Liver (tissue), 9 donors: Measurements from ENCODE around the gene SARM1. TPM values are rescaled to one million over a fixed set of nuclear protein-coding genes. Genes with fewer than 3 reads are reported as not detected.

Experiments
- DNase-seq: peaks from one replicate; pipeline ENCODE4 v3.0.0-alpha.2; 2017; ENCODE audit warnings: low spot score
- H3K27ac ChIP-seq, 2 donors: one replicate each; pipeline ENCODE4 v1.7.0; 2013; ENCODE audit warnings: inconsistent platforms in 2 of 2, low read length in 2 of 2, control low read depth in 1 of 2, low read depth in 1 of 2, mild to moderate bottlenecking in 1 of 2
- H3K27me3 ChIP-seq, 4 donors: one replicate each; pipeline versions ENCODE4 v1.6.1 to v1.7.0; 2013; ENCODE audit warnings: low read length in 3 of 4, inconsistent platforms in 1 of 4, mild to moderate bottlenecking in 1 of 4, moderate library complexity in 1 of 4; ENCODE audit not compliant: control insufficient read depth in 4 of 4, insufficient read depth in 4 of 4
- H3K36me3 ChIP-seq, 4 donors: one replicate each; pipeline versions ENCODE4 v1.6.1 to v1.7.0; 2013; ENCODE audit warnings: low read length in 3 of 4, mild to moderate bottlenecking in 3 of 4, low read depth in 1 of 4, moderate library complexity in 1 of 4; ENCODE audit not compliant: control insufficient read depth in 4 of 4, insufficient read depth in 3 of 4
- H3K4me1 ChIP-seq, 4 donors: one replicate each; pipeline versions ENCODE4 v1.6.1 to v1.7.0; 2013; ENCODE audit warnings: low read length in 3 of 4, mild to moderate bottlenecking in 3 of 4, moderate library complexity in 1 of 4; ENCODE audit not compliant: control insufficient read depth in 4 of 4, insufficient read depth in 4 of 4
- H3K4me3 ChIP-seq, 3 donors: one replicate each; pipeline versions ENCODE4 v1.6.1 to v1.7.0; 2013; ENCODE audit warnings: low read length in 3 of 3, control low read depth in 1 of 3, low read depth in 1 of 3, mild to moderate bottlenecking in 1 of 3
- H3K9ac ChIP-seq, 2 donors: one replicate each; pipeline ENCODE4 v1.7.0; 2013; ENCODE audit warnings: low read length in 2 of 2, mild to moderate bottlenecking in 2 of 2, moderate library complexity in 2 of 2, control low read depth in 1 of 2, low read depth in 1 of 2
- H3K9me3 ChIP-seq, 4 donors: one replicate each; pipeline versions ENCODE4 v1.6.1 to v1.7.0; 2013; ENCODE audit warnings: low read length in 3 of 4; ENCODE audit not compliant: control insufficient read depth in 4 of 4
- ATF3 ChIP-seq: IDR thresholded peaks from 2 replicates; pipeline ENCODE4 v1.6.1; 2016; ENCODE audit warnings: antibody characterized with exemption
- CTCF ChIP-seq: fragments of 150-350 bp; IDR thresholded peaks from 2 replicates; pipeline ENCODE4 v1.5.1; 2017; ENCODE audit warnings: improper control_type of control experiment, low read depth, low read length; ENCODE audit not compliant: missing input control
- EGR1 ChIP-seq, 2 donors: IDR thresholded peaks; 2 replicates each; pipeline ENCODE4 v1.6.1; 2016 to 2018; ENCODE audit warnings: antibody characterized with exemption in 2 of 2, low read depth in 2 of 2
- FOXA1 ChIP-seq: IDR thresholded peaks from 2 replicates; pipeline ENCODE4 v1.6.1; 2016; ENCODE audit warnings: antibody characterized with exemption
- FOXA2 ChIP-seq: IDR thresholded peaks from 2 replicates; pipeline ENCODE4 v1.6.1; 2016; ENCODE audit warnings: antibody characterized with exemption
- GABPA ChIP-seq, 2 donors: IDR thresholded peaks in 1 of 2; conservative IDR thresholded peaks in 1 of 2; 2 replicates each; pipeline ENCODE4 v1.6.1; 2016; ENCODE audit warnings: antibody characterized with exemption in 2 of 2, mild to moderate bottlenecking in 1 of 2, moderate library complexity in 1 of 2
- HNF4A ChIP-seq, 2 donors: conservative IDR thresholded peaks; 2 replicates each; pipeline ENCODE4 v1.6.1; 2016; ENCODE audit warnings: antibody characterized with exemption in 2 of 2, mild to moderate bottlenecking in 2 of 2
- HNF4G ChIP-seq: IDR thresholded peaks from 2 replicates; pipeline ENCODE4 v1.6.1; 2016; ENCODE audit warnings: antibody characterized with exemption
- JUND ChIP-seq, 2 donors: IDR thresholded peaks; 2 replicates each; pipeline ENCODE4 v1.6.1; 2016; ENCODE audit warnings: antibody characterized with exemption in 2 of 2
- MAX ChIP-seq: IDR thresholded peaks from 2 replicates; pipeline ENCODE4 v1.6.1; 2016; ENCODE audit warnings: antibody characterized with exemption
- NR2F2 ChIP-seq: IDR thresholded peaks from 2 replicates; pipeline ENCODE4 v1.6.1; 2016; ENCODE audit warnings: antibody characterized with exemption
- RAD21 ChIP-seq, 2 donors: IDR thresholded peaks; 2 replicates each; pipeline ENCODE4 v1.6.1; 2016; ENCODE audit warnings: antibody characterized with exemption in 2 of 2, mild to moderate bottlenecking in 2 of 2
- REST ChIP-seq: IDR thresholded peaks from 2 replicates; pipeline ENCODE4 v1.6.1; 2016; ENCODE audit warnings: antibody characterized with exemption, mild to moderate bottlenecking
- RXRA ChIP-seq, 2 donors: IDR thresholded peaks; 2 replicates each; pipeline ENCODE4 v1.6.1; 2017 to 2018; ENCODE audit warnings: antibody characterized with exemption in 2 of 2, mild to moderate bottlenecking in 1 of 2
- SP1 ChIP-seq: IDR thresholded peaks from 2 replicates; pipeline ENCODE4 v1.6.1; 2018; ENCODE audit warnings: antibody characterized with exemption, mild to moderate bottlenecking
- TAF1 ChIP-seq: conservative IDR thresholded peaks from 2 replicates; pipeline ENCODE4 v1.6.1; 2016; ENCODE audit warnings: antibody characterized with exemption, mild to moderate bottlenecking
- YY1 ChIP-seq: IDR thresholded peaks from 2 replicates; pipeline ENCODE4 v1.6.1; 2016; ENCODE audit warnings: antibody characterized with exemption, mild to moderate bottlenecking
- ZBTB33 ChIP-seq: IDR thresholded peaks from 2 replicates; pipeline ENCODE4 v1.6.1; 2016; ENCODE audit warnings: antibody characterized with exemption
- WGBS: extraction: QIAGEN DNeasy Blood & Tissue Kit; methylation state at CpG from one replicate; pipeline ENCODE4 v1.1.7; 2013; 5-methylcytosine and 5-hydroxymethylcytosine counted together
- polyA plus RNA-seq, 2 donors: library from polyadenylated mRNA; stranded (reverse) in 1 of 2; unstranded in 1 of 2; fragments of 200-250 nt in 1 of 2; fragments of >200 nt in 1 of 2; fragmentation: Nextera tagmentation in 1 of 2; extraction: Ambion mirVana in 1 of 2; gene quantifications; one replicate each; pipeline versions ENCODE4 v1.2.1 to v1.2.3, GENCODE V29; 2013 to 2015
- total RNA-seq, 2 donors: library from RNA; depleted of rRNA; stranded (reverse); fragments of >200 nt; gene quantifications; one replicate each; pipeline ENCODE4 v1.2.3, GENCODE V29; 2014
- donor health status: healthy.
- donor health status: healthy.
- donor health status: healthy.
- donor health status: healthy.
- donor health status: healthy.

The SARM1 gene
- total and polyA plus RNA-seq, 4 donors, result 2.4 to 5.4 (median 5.1) TPM

GRCh38 chr17:28384281-28385036, 13.0 kb downstream of the SARM1 start:
- no peak overlapping the region for H3K9ac ChIP-seq
- no peaks in the 10 kb centered on the region for H3K9me3 ChIP-seq
- DNase-seq, result no peak
- H3K4me1 ChIP-seq, result peaks cover 0 to 21% (median 11%) of the 10 kb centered on the region in 4 donors
- peaks cover 0 to 6% (median 2%) of the 10 kb centered on the region in 4 donors for H3K36me3 ChIP-seq
- 16% methylated on average over 56 of the region's 56 CpGs for WGBS
- TF ChIP-seq YY1, result peak; percentile 41
- peak in 1 of 2 donors; percentile 28 for TF ChIP-seq RXRA (IDR thresholded peaks at IDR 0.05)
- TF ChIP-seq TAF1, result no peak
- no peak for TF ChIP-seq ATF3
- no peak for TF ChIP-seq JUND (IDR thresholded peaks at IDR 0.05)
- TF ChIP-seq HNF4A (conservative IDR thresholded peaks at IDR 0.05), result peak; percentile 34 to 59
- TF ChIP-seq NR2F2, result no peak
- peak; percentile 35 for TF ChIP-seq SP1
- peak in 1 of 2 donors; percentile 39 for TF ChIP-seq RAD21 (IDR thresholded peaks at IDR 0.05)
- TF ChIP-seq FOXA1, result no peak
- no peak for TF ChIP-seq ZBTB33
- TF ChIP-seq REST, result peak; percentile 51
- no peak for TF ChIP-seq HNF4G
- TF ChIP-seq EGR1 (IDR thresholded peaks at IDR 0.05; ENCODE audit: low read depth in 2 of 2), result no peak
- no peak for TF ChIP-seq CTCF
- peak in 1 of 2 donors; percentile 69 for TF ChIP-seq GABPA (IDR thresholded peaks at IDR 0.05 in 1 of 2, conservative IDR thresholded peaks at IDR 0.05 in 1 of 2)
- peak; percentile 17 for TF ChIP-seq MAX
- TF ChIP-seq FOXA2, result no peak
- peak overlapping the region; percentile 4 to 33 for H3K27ac ChIP-seq
- peak overlapping the region; percentile 50 to 72 (median 60) for H3K4me3 ChIP-seq
- no peaks in the 10 kb centered on the region for H3K27me3 ChIP-seq
